ENCODE results near the gene PLD3.

Gene PLD3

DNA sequence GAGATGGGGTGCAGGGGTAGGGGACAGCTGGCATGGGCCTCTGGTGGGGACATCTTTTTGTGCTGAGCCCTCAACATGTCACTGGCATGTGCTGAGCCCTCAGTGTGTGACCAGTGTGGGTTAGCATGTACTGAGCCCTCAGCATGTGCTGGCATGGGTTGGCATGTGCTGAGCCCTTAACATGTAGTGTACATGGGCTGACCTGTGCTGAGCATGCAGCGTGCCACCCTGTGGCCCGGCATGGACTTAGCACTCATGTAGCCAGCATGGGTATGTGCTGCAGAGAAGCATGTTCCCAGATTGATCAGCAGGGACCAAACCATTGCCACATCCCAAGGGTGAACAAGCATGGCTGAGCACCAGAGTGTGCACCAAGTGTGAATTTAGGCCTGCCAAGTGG, 30.0 kb downstream of the PLD3 start:
- no peak overlapping the region for H3K4me3 ChIP-seq (ENCODE audit: low read depth, low read length)
- DNase-seq (ENCODE audit: low read depth), result no peak
- TF ChIP-seq, protein P1, sequence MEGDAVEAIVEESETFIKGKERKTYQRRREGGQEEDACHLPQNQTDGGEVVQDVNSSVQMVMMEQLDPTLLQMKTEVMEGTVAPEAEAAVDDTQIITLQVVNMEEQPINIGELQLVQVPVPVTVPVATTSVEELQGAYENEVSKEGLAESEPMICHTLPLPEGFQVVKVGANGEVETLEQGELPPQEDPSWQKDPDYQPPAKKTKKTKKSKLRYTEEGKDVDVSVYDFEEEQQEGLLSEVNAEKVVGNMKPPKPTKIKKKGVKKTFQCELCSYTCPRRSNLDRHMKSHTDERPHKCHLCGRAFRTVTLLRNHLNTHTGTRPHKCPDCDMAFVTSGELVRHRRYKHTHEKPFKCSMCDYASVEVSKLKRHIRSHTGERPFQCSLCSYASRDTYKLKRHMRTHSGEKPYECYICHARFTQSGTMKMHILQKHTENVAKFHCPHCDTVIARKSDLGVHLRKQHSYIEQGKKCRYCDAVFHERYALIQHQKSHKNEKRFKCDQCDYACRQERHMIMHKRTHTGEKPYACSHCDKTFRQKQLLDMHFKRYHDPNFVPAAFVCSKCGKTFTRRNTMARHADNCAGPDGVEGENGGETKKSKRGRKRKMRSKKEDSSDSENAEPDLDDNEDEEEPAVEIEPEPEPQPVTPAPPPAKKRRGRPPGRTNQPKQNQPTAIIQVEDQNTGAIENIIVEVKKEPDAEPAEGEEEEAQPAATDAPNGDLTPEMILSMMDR (IDR thresholded peaks at IDR 0.05; ENCODE audit: insufficient read depth, low read depth, low read length, missing control alignments), result no peak

DNA sequence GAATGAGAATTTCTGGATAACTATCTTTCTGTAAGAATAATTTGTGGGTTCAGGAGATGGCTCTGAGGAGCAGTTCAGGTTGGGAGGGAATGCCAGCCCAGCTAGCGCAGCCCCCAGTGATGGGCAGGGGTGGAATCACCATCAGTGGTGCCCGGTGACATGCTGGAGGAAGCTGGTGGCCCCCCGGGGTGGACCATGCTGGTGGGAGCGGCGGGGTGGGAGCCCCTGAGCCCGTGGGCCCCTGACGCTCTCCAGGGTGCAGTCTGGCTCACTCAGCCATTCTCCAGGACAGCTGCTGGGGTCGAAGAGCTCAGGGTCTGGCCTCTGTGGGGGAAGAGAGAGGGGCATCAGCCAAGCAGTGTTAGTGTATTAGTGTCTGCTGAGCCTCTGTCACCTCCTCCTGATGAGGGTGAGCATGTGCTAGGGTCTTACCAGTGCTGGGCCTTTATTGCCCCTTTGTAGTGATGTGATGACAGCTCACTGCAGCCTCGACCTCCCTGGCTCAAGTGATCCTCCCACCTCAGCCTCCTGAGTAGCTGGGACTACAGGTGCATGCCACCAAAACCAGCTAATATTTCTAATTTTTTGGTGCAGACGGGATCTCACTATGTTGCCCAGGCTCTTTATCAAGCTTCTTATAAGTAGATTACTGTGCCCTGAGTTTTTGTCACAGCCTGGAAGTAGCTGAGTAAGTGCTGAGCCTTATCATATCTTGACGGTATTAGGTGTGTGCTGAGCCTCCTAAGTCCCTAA, 31.1 kb downstream of the PLD3 start:
- no peak overlapping the region for H3K4me3 ChIP-seq (ENCODE audit: low read depth, low read length)
- TF ChIP-seq, protein P1 (IDR thresholded peaks at IDR 0.05; ENCODE audit: insufficient read depth, low read depth, low read length, missing control alignments), result no peak
- DNase-seq (ENCODE audit: low read depth), result no peak

- DNase-seq (ENCODE audit: low read depth), result no peak
- TF ChIP-seq, protein P1 (IDR thresholded peaks at IDR 0.05; ENCODE audit: insufficient read depth, low read depth, low read length, missing control alignments), result no peak
- no peak overlapping the region for H3K4me3 ChIP-seq (ENCODE audit: low read depth, low read length)
These were observed 31.9 kb downstream of the PLD3 start for GRCh38 chr19:40380199-40381037.

DNA sequence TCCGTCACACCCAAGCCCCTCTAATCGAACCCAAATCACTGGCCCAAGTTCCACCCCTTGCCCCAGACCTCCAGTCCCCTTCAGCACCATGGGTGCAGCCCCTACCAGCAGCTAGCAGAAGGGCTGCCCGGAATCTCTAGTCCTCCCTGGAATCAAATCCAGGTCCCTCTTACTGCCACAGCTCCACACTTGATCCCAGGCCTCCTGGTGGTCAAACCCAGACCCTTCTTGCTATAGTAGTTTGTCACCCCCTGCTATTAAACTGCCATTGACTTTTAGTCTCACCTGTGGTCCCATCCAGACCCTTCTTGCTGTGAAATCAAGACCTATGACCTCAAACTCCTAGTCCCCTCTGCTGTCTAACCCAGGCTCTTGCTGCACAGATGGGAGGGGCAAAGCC, 32.8 kb downstream of the PLD3 start:
- H3K4me3 ChIP-seq (ENCODE audit: low read depth, low read length), result no peak overlapping the region
- DNase-seq (ENCODE audit: low read depth), result no peak
- TF ChIP-seq, protein P1 (IDR thresholded peaks at IDR 0.05; ENCODE audit: insufficient read depth, low read depth, low read length, missing control alignments), result no peak

- no peak for DNase-seq (ENCODE audit: low read depth)
- TF ChIP-seq, protein P1 (IDR thresholded peaks at IDR 0.05; ENCODE audit: insufficient read depth, low read depth, low read length, missing control alignments), result no peak
- H3K4me3 ChIP-seq (ENCODE audit: low read depth, low read length), result no peak overlapping the region
These were observed 35.3 kb downstream of the PLD3 start for GRCh38 chr19:40383668-40384248.

DNA sequence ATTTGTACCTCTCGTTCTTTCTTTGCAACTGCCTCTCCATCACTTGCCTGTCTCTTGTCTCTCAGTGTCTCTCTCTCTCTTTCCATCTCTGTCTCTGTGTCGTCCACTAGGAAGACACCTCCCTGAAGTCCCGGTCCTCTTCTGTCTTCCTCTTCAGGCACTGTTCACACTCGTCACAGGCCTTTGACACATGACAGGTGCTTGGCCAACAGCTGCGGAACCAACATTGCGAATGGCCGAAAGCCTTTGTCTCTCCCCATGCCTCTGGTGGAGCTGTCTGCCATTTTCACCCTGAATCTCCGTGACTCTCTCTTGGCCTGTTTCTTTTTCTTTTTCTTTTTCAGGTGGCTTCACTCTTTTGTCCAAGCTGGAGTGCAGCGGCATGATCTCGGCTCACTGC, 38.7 kb downstream of the PLD3 start:
- TF ChIP-seq, protein P1 (IDR thresholded peaks at IDR 0.05; ENCODE audit: insufficient read depth, low read depth, low read length, missing control alignments), result no peak
- H3K4me3 ChIP-seq (ENCODE audit: low read depth, low read length), result no peak overlapping the region
- DNase-seq (ENCODE audit: low read depth), result no peak
